Hippocampal formation (tissue), 2 donors: Measurements from ENCODE around the gene COQ3.

Source experiments
- DNase-seq, 2 donors: peaks; one replicate each; lab custom pipeline; 2025; lab: John Stamatoyannopoulos, UW

COQ3 gene

GRCh38 chr6:99393698-99394531, at the start of gene COQ3:
Gene COQ3 (minus strand): TSS chr6:99394195. CDS start chr6:99394179, 16 bp downstream.
- peak; percentile 67 to 68 for DNase-seq

GRCh38 chr6:99434702-99435530, 40.9 kb upstream of the COQ3 start:
- peak in 1 of 2 donors; percentile 24 for DNase-seq

- no peak for DNase-seq
Measured at GRCh38 chr6:99432877-99433276, 38.9 kb upstream of the COQ3 start.

GRCh38 chr6:99431901-99432300, 37.9 kb upstream of the COQ3 start:
- no peak for DNase-seq

GRCh38 chr6:99427988-99428387, 34.0 kb upstream of the COQ3 start:
- no peak for DNase-seq

GRCh38 chr6:99426451-99426757, 32.4 kb upstream of the COQ3 start:
- no peak for DNase-seq

DNA sequence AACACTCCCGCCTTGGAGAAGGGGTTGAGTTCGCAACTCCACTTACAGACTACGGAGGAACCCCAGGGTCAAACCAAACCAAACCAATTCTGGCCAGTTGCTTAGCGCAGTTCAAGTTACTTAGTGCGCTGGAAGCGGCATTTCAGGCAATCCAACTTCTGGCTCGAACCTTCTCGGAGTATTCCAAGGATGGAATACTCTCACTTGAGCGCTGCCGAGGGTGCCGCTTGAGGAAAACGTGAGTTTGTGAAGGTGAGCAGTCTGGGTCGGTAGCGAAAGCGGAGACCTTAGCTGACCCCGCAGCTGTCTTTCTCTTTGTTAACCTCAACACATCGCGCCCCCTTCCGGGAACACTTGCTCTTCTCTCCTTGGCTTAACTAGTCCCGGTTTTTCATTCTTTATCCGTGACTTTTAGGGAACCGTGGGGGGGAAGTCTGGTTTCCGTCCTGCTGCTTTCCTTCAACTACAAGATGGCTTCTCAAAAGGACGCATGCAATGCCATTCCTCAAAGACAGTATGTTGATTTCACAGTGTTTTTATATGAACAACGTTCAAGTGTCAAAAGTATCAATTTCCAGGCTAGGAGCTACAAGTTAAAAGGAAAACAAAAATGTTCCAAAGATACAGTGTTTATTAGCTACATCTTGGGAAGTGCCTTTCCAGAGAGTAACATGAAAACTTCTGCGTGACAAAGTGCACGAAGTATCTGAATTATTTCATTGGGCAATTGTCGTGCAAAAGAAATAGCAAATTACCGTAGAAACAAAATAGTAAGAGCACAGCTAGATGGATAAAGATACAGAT, 31.9 kb upstream of the COQ3 start:
- DNase-seq, result peak; percentile 83 to 97

DNA sequence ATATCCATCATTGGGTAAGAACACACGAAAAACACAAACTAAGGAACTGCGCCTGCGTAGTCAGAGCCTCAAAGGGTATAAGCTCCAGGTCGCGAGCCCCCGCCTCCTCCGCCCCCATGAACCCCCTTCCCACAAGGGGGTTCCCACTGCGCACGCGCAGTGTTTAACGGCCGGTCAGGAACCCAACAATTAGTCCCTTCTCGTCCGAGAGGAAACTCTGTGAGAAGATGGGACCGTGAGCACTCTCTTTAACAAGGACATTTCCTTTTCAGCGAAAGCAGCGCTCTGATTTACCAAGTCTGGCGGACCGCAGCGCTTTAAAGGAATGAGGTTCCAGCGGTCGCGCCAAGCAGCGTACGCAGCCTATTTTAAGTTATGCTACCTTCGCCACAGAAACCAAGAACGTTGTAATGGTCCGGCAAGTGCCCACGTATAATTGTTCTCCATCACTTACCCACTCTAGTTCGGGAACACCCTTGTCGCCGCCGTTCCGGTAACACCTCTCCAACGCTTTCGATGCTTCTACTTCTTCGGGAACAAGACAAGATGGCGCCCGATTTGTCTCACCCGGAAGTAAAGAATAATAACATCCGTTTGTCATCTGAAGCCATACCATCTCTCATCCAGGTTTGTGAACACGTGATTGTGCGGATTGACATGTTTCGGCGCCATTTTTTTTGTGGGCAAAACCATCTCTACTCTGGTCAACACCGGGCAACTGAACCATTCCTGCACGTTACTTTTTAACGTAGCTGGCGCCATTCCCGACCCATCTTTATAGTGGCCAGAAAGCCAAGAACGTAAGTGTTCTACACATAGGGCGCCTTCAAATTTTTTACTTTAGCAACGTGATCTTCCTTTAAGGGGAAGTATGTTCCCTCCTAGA, 31.0 kb upstream of the COQ3 start, which contains the start of gene PNISR:
PNISR (minus strand) TSS at position 548 of the 886 bp plus-strand sequence. CDS start 10,649 bp downstream, outside the sequence.
- peak; percentile 86 to 99 for DNase-seq

DNA sequence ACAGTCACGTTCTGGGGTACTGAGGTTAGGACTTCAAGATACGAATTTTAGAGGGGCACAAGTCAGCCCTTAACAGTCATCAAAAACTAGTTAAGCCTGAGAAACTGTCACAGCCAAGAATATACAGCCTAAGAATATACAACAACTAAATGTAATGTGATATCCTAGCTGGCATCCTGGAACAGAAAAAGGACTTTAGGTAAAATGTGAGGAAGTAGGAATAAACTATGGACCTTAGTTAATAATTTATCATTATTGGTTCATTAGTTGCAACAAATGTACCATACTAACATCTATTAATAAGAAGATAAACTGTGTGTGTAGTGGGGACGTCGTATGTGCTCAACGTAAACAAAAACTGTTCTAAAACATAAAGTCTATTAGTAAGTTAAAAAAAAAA, 30.0 kb upstream of the COQ3 start:
- no peak for DNase-seq

DNA sequence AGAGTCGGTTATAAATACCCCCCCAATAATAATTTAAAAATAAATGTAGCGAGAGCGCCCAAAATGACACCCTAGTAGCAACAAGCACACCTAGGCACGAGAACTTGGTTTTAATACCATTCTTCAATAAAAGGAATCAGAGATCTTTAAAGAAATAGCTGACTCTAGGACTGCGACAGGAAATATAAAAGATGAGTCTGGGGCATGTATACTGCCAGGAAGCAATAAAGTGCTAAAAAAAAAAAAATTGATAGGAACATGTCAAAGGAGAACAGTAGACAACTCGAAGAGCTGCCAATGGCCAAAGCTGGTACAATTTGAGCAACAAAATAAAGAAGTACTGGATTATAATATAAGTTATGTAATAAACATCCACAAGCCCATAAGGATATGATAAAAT, 28.9 kb upstream of the COQ3 start:
- DNase-seq, result no peak

DNA sequence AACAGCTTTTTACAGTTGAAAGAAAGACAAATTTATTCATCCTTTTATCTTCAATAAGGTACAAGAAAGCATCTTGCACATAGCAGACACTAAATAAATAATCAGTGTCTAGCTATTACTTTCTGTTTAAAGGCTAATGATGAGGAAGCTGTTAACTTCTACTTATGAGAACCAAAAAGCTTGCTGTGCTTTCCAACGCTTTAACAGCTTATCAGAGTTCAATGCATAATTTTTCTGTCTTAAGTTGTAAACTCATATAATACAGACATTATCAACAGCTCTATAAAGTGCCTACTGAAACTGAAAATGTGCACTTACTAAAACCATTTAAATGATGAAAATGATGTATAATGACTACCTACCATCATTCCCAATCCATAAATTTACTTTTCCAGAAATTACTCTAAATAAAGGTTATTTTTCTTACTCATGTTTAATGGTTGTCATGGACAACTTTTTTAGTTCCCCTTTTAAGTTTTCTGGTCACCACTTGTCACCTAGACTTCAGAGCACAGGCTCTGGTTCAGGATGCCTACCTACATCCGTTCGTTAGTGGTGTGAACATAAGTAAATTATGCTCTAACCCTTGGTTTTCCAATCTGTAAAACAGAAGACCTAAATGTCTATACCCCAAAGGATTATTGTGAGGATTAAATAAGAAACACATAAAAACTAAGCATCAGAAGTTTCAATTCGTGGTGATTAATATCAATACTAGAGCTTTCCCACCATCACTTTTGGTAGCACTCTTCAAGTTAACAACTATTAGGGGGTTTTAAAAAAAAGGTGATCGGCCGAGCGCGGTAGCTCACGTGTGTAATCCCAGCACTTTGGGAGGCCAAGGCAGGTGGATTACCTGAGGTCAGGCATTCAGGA, 23.1 kb upstream of the COQ3 start:
- DNase-seq, result no peak

DNA sequence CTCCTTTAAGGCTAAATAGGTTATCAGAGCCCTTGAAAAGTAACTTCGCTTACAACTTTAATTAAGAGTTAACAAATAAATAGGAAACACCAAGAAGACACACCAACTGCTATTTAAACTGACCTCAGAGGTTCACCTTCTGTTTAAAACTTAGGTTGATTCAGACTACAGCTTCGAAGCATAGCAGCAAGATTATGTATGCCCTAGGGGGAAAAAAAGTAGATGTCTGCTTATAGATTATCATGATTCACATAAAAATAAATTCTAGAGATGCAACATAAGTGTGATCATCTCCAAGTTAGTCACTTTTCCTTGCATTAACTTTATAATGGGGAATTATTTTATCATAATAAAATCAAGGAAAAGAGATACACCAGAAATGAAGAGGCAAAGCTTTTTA, 22.2 kb upstream of the COQ3 start:
- no peak for DNase-seq

- no peak for DNase-seq
Measured at GRCh38 chr6:99415446-99415845, 21.5 kb upstream of the COQ3 start.

DNA sequence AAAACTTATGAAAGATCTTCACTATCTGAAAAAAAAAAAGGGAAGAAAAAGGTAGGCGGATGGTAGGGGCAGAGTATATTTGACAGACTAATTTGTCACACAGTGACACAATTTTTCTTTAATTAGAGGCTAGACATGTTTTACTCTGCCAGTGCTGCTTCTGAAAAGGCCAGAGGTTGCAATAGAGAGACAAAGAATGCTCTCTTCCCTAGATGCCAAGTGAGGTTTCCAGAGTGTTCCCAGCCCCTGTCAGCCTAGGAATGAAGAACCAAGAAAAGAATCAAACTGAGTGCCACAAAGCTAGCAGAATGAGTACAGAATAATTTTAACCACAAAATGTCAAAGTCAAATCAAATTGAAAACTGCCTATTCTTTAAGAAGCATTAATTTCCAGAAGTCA, 18.1 kb upstream of the COQ3 start:
- peak; percentile 2 to 47 for DNase-seq

- DNase-seq, result no peak
Measured at GRCh38 chr6:99409672-99410071, 15.7 kb upstream of the COQ3 start.

DNA sequence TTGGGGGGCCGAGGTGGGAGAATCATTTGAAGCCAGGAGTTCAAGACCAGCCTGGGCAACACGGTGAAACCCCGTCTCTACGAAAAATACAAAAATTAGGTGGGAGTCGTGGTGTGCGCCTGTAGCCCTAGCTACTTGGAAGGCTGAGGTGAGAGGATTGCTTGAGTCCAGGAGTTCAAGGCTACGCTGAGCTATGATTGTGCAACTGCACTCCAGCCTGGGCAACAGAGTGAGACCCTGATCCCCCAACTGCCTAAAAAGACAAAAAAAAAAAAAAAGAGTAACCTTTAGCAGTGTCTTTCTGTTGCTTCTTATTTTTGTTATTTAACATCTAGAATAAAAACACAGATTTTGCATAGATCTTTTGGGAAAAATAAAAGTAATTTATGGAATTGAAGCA, 13.1 kb upstream of the COQ3 start:
- no peak for DNase-seq

DNA sequence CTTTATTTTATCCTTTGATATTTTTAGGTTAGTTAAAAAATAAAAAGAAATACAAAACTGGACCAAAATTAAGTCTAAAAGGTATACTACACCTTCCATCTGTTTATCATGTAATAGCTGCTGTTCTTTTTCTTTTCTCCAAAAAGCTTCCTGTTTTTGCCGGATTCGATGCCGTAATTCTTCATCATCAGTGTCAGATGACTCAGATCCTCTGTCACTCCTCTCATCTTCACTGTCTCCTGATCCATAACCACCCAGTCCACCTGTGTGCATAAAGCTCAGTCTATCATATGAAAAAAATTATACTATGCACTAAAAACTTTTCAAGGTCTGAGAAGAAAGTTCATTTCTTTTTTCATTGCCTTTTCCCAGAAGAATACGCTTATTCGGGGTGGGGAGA, 8.5 kb upstream of the COQ3 start:
- DNase-seq, result no peak

- DNase-seq, result no peak
Measured at GRCh38 chr6:99397287-99397686, 3.3 kb upstream of the COQ3 start.

GRCh38 chr6:99393366-99393697, 663 bp downstream of the COQ3 start:
- no peak for DNase-seq

DNA sequence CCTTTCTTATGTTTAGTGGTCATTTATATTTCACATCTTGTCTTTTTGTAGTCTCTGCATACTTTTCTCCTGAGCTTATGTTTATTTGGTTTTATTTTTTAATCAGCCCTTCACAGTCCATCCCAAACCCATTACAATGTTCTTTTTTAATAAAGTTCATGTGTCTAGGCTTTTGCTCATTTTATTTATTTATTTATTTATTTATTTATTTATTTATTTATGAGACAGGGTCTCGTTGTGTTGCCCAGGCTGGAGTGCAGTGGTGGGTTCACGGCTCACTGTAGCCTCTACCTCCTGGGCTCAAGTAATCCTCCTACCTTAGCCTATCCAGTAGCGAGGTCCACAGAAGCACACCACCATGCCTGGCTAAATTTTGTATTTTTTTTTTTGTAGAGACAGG, 3.1 kb downstream of the COQ3 start:
- DNase-seq, result no peak
